Astrocyte of the spinal cord (primary cell): ENCODE data around the gene TOMM22.

Source experiments
- DNase-seq: peaks from one replicate; pipeline ENCODE4 v3.0.0; 2011; ENCODE audit warnings: low read depth, low spot score
- H3K4me3 ChIP-seq: 2 replicates; pipeline ENCODE4 v1.5.1; 2011; ENCODE audit warnings: low read depth, mild to moderate bottlenecking, low read length, moderate library complexity
- in situ Hi-C: cut with HindIII; loops from 2 replicates; pipeline ENCODE4 v1.10.0; 2017; ENCODE audit warnings: low sequenced_read_pairs
- TF ChIP-seq, protein P1 (sequence below): IDR thresholded peaks from 2 replicates; pipeline ENCODE4 v1.5.1; 2012; ENCODE audit warnings: low read depth, mild to moderate bottlenecking, low read length, inconsistent platforms

Gene TOMM22

DNA sequence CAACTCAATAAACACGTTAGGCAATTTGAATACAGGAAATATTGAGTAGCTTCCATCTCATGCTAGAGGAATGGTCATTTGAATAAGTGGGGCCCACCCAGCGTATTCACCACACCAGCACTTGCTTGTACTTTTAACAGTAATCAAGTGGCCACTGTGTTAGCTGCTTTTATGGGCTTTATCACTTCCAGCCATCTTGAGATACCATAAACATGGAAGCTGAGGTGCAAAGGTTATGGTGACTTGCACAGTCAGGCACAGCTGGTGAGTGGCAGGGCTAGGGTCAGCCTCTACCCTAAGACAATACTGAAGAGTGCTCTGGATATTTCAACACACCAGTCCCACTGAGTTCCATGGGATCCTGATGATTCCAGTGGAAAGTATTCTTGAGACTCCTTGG, 12.3 kb downstream of the TOMM22 start:
- no peak overlapping the region for H3K4me3 ChIP-seq
- no peak for DNase-seq
- TF ChIP-seq, protein P1, sequence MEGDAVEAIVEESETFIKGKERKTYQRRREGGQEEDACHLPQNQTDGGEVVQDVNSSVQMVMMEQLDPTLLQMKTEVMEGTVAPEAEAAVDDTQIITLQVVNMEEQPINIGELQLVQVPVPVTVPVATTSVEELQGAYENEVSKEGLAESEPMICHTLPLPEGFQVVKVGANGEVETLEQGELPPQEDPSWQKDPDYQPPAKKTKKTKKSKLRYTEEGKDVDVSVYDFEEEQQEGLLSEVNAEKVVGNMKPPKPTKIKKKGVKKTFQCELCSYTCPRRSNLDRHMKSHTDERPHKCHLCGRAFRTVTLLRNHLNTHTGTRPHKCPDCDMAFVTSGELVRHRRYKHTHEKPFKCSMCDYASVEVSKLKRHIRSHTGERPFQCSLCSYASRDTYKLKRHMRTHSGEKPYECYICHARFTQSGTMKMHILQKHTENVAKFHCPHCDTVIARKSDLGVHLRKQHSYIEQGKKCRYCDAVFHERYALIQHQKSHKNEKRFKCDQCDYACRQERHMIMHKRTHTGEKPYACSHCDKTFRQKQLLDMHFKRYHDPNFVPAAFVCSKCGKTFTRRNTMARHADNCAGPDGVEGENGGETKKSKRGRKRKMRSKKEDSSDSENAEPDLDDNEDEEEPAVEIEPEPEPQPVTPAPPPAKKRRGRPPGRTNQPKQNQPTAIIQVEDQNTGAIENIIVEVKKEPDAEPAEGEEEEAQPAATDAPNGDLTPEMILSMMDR, result no peak
- in situ Hi-C loops, result no loop called here

DNA sequence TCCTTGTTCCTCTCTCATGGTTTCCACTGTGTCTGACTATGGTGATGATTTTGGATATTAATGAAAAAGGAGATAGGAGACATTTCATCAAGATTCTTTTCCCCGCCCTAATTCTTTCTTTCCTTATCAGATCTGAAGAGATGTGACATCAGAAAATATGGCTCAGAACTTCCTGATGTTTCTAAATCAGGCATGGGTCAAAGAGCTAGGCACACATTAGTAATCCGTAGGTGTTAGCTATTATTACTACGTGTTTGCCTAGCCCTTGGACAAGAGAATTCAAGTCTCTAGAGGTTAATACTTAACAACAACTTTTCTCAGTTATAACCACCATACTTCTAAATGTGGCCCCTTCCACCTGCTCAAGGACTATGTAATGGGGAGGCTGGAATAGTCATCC, 13.2 kb downstream of the TOMM22 start:
- TF ChIP-seq, protein P1, result no peak
- DNase-seq, result no peak
- H3K4me3 ChIP-seq, result no peak overlapping the region
- in situ Hi-C loops, result no loop called here

DNA sequence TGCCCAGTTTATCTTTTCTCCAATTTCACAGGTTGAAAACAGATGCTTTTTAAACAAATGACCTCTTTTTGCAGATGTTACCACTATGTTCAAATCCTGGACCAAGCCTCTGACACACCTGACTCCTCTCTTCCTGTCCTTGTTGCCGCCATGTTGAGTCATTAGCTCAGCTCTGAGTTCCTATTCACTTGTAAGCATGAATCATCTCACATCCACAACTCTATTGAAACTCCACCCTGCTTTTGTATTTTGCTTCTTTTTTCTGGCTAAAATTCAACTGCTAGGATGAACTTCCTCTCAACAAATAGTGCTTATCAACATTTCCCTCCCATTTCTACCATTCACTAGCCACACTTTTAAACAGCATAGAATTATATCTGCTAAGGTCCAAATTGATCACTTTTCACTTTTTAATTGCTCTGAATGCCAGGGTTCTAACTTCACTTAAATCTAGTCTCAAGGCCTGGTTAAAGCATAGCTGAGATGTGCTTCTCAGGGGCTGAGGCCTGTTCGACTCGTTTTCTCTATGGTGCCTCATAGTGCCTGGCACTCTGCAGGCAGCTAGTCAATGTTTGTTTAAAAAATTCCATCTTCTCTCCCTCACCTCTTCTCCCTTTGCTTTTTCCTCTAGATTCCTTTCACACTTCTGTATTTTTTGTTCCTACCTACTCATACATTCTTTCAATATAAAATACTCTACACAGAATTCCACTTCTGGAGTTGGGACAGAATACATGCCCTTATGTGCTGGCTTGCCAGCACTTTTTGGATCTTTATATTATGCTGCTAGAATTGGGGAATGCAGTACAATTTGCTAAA, 15.1 kb downstream of the TOMM22 start:
- DNase-seq, result peak; percentile 81
- in situ Hi-C loops, result no loop called here
- peak overlapping the region; percentile 8 for H3K4me3 ChIP-seq
- TF ChIP-seq, protein P1, result no peak

DNA sequence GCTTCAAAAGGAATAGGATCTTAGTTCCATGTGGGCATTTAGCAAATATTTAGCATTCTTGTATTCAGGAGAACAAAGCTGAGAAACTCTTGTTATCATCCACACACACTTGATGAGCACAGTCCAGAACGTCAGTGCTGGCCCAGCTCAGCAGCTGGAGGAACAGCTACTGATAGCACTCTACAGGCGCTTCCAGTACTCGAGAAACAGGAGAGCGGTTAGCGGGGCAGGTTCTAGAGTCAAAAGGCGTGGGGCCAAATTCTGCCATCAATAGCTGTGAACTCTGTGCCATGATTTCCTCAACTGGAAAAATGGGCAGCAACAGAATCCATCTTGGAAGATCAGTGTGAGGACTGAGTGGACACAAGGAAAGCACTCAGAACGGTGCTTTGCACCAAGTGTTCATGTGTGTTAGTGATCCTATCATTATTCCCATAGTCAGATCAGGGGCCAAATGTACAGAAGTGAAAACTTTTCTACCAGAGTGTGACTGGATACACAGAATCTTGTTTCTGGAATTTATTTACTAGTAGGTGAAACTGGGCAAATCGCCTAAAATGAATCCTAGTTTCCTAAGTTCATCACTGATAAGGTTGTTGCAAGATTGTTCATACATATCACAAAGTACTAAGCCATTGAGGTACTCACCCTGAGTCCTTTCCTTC, 15.8 kb downstream of the TOMM22 start:
- in situ Hi-C loops, result no loop called here
- TF ChIP-seq, protein P1, result no peak
- DNase-seq, result peak; percentile 46
- peak overlapping the region; percentile 12 for H3K4me3 ChIP-seq

DNA sequence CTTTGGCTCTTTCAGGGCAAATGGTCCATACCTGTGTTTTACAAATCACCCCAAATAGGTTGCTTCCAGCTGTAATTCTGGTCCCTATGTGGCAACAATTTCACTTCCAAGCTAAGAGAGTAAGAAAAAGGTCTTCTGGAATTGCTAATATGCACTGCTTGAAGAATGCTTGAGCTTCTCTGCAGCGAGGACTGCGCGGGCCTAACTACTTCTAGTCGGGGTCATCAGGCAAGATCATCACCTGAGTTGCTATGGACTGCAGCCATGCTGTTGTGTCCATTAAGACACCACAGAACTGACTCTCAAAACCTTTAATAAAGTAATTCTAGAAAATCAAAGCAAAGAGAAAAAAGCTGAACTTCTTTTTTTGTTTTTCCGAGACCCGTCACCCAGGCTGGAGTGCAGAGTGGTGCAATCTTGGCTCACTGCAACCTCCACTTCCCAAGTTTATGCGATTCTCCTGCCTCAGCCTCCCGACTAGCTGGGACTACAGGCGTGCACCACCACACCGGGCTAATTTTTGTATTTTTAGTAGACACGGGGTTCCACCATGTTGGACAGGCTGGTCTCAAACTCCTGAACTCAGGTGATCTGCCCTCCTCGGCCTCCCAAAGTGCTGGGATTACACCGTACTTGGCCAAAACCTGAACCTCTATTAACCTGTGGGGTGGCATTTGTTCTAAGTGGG, 16.8 kb downstream of the TOMM22 start:
- in situ Hi-C loops, result no loop called here
- TF ChIP-seq, protein P1, result no peak
- peak overlapping the region; percentile 79 for H3K4me3 ChIP-seq

DNA sequence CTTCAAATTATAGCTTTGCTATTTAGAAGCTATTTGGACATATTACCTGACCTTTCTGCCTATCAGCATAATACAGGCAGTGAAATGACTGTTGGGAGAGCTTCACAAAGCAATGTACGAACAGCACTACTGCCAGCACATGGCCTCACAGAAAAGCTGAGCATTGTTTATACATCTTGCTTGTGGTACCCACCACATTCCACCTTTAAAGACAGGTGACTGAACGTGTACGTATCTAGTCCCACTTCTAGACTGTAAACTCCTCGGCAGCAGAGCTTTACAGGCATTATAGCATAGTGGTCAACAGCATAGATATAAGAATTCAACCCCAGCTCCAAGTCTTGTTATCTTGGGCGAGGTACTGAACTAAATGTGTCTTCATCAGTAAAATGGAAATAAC, 17.4 kb downstream of the TOMM22 start:
- no peak for DNase-seq
- TF ChIP-seq, protein P1, result no peak
- H3K4me3 ChIP-seq, result peak overlapping the region; percentile 79
- in situ Hi-C loops, result no loop called here

More for the DNA sequence above, 16.8 kb downstream of the TOMM22 start:
- DNase-seq, result no peak
